Left kidney (tissue), 2 donors: ENCODE results near the gene PCBP4. TPM values are rescaled to one million over a fixed set of nuclear protein-coding genes. Genes with fewer than 3 reads are reported as not detected.

Source experiments
- DNase-seq: peaks from one replicate; pipeline ENCODE4 v3.0.0-alpha.2; 2013
- polyA plus RNA-seq: library from polyadenylated mRNA; unstranded; fragments of 120-200 nt; gene quantifications from one replicate; pipeline ENCODE4 v1.2.1, GENCODE V29; 2013; ENCODE audit not compliant: insufficient read length

The PCBP4 gene
- polyA plus RNA-seq, 1 donor = 60.2 TPM

DNA sequence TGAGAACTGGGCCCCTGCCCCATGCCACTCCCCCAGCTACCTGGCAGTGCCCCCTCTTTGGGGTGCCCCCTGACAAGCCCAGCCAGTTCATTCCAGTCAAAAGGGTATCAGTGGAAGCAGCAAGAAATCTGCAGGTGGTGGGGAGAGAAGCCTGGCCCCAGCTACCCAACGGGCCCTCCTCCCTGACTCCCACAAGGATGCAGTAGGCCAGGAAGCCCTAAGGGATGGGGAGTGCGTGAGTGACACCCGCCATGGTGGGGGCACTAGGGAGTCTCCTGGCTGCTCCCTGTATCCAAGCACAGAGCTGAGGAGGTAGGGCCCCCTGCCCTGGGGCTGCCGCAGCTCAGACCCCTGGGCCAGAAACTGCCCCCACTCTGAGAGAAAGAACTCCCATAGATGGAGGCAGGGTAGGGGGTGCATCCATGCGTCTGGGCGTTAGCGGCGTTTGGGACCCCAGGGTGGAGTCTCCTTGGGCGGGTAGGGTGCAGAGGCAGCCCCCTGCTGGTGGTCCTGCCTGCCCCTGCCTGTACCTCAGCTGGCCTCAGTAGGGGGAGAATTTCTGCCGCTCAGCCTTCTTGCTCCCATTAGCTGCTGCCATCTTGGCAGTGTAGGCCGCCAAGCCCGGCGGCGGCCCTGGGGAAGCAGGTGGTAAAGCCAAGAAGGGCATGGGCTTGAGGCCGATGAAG lies 9.6 kb downstream of the PCBP4 start:
- no peak for DNase-seq

DNA sequence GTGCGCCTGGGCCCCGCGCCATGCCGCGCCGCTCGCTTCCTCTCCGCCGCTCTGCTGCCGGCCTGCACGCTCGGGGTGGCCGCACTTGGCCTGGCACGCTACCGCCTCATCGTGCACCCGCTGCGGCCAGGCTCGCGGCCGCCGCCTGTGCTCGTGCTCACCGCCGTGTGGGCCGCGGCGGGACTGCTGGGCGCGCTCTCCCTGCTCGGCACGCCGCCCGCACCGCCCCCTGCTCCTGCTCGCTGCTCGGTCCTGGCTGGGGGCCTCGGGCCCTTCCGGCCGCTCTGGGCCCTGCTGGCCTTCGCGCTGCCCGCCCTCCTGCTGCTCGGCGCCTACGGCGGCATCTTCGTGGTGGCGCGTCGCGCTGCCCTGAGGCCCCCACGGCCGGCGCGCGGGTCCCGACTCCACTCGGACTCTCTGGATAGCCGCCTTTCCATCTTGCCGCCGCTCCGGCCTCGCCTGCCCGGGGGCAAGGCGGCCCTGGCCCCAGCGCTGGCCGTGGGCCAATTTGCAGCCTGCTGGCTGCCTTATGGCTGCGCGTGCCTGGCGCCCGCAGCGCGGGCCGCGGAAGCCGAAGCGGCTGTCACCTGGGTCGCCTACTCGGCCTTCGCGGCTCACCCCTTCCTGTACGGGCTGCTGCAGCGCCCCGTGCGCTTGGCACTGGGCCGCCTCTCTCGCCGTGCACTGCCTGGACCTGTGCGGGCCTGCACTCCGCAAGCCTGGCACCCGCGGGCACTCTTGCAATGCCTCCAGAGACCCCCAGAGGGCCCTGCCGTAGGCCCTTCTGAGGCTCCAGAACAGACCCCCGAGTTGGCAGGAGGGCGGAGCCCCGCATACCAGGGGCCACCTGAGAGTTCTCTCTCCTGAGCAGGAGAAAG lies 11.1 kb downstream of the PCBP4 start:
- no peak for DNase-seq

DNA sequence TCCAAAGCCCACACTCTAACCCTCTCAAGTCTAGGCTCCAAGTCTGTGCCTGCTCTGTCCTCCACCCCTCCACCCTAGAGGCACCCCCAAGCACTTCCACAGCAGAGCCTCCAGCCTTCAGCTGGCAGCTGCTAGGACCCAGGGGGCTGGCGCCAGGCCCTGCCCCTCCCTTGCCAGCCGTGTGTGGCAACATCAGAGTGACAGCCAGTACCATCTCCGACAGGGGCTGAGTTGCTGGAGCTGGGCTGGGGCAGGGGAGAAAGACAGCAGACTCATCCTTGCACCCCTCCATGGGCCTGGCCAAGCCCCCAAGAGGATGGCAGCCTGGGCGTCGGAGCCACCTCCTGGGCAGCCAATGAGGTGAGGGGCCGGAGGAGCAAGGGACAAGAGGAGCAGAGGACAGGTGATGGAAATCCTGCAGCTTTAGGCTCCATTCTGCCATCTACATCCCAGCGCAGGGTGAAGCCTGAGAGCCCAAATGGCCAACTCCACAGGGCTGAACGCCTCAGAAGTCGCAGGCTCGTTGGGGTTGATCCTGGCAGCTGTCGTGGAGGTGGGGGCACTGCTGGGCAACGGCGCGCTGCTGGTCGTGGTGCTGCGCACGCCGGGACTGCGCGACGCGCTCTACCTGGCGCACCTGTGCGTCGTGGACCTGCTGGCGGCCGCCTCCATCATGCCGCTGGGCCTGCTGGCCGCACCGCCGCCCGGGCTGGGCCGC lies 11.9 kb downstream of the PCBP4 start, which contains the start of gene GPR62:
TSS of gene GPR62 (plus strand) at position 207 of the 718 bp plus-strand sequence. CDS start at position 479, 272 bp downstream.
- DNase-seq = no peak

DNA sequence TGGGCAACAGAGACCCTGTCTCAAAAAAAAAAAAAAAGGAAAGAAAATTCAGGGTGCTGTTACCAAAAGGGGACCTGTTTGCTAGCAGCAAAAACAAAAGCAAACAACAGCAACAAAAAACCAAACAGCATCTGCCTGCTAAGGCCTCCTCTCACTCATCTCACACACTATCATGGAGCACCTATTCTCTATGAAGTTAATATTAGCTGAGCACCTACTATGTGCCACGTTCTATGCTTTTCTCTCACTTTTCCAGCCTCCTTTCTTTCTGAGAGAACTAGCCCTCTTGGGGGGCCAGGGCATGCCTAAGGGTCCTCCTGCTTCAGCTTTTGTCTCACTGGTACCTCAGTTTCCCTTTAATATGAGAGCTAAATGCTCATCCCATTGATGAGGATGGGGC lies 12.5 kb downstream of the PCBP4 start:
- DNase-seq = no peak

- DNase-seq = no peak
Measured at GRCh38 chr3:51954105-51954504, 13.1 kb downstream of the PCBP4 start.

- no peak for DNase-seq
Measured at GRCh38 chr3:51953445-51953844, 13.8 kb downstream of the PCBP4 start.

DNA sequence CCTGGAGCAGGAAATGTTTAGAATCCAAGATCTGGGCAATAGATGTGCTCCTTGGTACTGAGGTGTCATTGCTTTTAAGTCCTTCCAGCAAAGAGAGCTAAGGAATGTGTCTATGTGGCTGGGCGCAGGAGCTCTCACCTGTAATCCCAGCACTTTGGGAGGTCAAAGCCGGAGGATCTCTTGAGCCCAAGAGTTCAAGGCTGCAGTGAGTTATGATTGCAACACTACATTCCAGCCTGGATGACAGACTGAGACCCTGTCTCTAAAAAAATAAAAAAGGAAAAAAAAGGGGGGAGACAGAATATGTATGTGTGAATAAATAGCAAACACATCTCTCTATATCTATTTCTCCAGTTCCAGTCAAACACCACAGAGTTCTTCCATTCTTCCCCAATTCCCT lies 16.4 kb downstream of the PCBP4 start:
- DNase-seq = no peak

GRCh38 chr3:51949121-51949520 lies 18.1 kb downstream of the PCBP4 start:
- DNase-seq = no peak

DNA sequence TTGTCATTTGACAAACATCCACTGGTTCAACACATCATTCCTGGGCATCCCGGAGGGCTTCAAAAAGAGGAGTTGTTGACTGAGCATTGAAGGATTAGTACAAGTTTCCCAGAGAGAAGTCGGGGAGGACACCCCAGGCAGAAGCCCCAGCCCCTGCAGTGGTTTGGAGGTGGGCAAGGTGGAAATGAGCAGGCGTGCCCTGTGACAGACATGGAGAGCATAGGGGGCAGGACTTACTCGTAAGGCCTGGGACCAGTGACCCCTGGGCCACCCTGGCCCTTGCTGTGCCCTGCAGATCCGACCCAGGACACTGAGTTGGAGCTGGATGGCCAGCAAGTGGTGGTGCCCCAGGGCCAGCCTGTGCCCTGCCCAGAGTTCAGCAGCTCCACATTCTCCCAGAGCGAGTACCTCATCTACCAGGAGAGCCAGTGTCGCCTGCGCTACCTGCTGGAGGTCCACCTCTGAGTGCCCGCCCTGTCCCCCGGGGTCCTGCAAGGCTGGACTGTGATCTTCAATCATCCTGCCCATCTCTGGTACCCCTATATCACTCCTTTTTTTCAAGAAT lies 19.2 kb downstream of the PCBP4 start:
- no peak for DNase-seq

DNA sequence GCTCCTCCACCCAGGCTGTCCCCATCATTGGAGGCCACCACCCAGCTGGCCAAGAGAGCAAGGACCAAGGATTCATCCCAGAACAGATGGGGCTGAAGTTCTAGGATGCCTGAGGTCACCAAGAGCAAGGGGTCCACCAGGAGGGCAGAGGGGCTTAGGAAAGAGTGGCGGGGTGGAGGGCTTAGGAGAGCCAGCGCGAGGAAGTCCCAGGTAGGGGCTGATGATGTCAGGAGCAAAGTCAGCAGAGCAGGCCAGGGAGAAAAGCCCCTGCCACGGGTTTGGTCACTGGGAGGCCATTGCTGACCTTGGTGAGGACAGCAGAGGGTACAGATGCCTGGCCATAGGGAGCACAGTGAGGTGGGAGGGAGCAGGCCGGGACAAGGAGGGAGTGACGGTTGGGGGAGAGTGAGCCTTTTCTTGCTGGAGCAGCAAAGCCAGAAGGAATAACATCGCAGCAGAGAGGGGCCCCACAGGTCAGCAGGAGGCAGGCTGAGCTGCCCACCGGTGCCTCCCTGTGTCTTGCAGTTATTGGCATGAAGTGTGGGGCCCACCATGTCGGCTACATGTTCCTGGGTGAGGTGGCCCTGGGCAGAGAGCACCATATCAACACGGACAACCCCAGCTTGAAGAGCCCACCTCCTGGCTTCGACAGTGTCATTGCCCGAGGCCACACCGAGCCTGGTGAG lies 19.9 kb downstream of the PCBP4 start:
- no peak for DNase-seq

DNA sequence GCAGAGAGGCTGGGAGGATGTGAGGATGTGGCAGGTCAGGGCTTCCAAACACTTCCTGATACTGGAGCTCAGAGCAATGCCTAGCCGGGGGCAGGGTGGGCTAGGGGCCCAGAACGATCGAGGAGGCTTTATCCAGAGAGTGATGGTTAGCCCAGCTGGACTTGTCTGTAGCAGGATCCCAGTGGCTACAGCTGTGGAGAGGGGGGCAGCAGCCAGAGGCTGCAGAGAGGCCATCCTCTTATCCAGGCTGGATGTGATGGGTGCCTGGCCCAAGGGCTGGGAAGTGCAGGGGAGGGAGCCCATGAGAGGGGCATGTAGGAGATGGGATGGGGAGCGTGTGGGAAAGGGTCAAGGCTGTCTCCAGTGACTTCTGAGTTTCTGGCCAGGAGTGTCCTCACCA lies 20.5 kb downstream of the PCBP4 start:
- DNase-seq = no peak

DNA sequence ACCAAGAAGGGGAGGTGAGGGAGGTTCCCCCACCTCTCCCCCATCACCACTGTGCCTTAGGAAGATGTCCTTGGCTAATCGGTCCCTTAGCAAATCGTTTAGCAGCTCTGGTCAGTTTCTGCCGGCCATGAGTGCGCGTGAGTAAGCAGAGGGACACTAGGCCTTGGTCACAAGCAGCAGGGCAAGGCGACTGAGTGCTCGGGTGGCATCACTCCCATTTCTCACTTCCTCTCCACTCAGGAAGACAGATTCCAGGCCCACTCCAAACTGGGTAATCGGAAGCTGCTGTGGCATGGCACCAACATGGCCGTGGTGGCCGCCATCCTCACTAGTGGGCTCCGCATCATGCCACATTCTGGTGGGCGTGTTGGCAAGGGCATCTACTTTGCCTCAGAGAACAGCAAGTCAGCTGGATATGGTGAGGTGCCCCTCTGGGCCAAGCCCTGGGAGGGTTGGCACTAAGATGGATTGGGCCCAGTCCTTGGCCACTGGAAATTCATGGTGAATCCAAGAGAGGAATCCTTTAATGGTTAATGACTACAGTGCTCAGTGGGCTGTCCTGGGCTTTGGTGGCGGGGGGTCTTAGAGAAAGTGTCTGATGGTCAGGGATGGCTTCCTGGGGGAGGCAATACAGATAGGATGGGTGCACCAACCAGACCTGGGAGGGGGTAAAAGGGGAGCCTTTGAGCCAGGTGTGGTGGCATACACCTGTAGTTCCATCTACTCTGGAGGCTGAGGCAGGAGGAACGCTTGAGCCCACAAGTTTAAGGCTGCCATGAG lies 21.1 kb downstream of the PCBP4 start:
- no peak for DNase-seq

DNA sequence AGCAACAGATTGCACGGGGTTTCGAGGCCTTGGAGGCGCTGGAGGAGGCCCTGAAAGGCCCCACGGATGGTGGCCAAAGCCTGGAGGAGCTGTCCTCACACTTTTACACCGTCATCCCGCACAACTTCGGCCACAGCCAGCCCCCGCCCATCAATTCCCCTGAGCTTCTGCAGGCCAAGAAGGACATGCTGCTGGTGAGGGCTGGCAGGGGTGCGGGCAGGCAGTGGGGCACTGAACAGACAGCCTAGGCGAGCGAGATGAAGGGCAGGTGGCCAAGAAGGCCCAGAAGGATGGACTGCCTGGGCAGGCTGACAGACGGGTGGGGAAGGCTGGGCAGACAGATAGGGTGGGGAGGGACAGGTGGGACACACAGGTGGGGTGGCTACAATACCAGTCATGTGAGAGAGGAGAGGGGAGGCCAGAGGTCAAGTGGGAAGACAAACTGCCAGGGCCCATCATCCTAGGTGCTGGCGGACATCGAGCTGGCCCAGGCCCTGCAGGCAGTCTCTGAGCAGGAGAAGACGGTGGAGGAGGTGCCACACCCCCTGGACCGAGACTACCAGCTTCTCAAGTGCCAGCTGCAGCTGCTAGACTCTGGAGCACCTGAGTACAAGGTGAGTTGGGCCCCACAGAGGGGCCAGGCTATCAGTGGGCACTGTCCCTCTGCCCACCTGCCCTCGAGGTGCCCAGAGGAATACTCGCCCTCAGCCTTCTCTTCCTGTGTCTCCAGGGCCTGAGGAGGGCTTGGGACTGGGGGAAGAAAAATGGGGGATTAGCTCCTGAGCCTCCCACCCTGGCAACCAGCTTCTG lies 22.0 kb downstream of the PCBP4 start:
- no peak for DNase-seq

DNA sequence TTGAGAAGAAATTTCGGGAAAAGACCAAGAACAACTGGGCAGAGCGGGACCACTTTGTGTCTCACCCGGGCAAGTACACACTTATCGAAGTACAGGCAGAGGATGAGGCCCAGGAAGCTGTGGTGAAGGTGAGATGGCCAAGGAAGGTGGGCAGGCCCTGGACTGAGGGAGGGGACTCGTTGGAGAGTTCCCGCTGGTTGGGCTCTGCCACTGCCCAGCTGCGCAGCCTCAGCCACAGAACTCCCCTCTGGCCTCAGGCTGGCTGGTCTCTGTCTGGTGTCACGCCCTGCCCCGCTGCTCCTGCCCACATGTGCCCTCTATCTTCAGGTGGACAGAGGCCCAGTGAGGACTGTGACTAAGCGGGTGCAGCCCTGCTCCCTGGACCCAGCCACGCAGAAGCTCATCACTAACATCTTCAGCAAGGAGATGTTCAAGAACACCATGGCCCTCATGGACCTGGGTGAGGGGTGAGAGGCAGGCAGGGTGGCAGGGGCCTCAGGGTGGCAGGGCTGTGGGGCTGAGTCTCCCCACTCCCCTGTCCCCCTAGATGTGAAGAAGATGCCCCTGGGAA lies 22.7 kb downstream of the PCBP4 start:
- no peak for DNase-seq

- no peak for DNase-seq
Measured at GRCh38 chr3:51943451-51944391, 23.5 kb downstream of the PCBP4 start.

DNA sequence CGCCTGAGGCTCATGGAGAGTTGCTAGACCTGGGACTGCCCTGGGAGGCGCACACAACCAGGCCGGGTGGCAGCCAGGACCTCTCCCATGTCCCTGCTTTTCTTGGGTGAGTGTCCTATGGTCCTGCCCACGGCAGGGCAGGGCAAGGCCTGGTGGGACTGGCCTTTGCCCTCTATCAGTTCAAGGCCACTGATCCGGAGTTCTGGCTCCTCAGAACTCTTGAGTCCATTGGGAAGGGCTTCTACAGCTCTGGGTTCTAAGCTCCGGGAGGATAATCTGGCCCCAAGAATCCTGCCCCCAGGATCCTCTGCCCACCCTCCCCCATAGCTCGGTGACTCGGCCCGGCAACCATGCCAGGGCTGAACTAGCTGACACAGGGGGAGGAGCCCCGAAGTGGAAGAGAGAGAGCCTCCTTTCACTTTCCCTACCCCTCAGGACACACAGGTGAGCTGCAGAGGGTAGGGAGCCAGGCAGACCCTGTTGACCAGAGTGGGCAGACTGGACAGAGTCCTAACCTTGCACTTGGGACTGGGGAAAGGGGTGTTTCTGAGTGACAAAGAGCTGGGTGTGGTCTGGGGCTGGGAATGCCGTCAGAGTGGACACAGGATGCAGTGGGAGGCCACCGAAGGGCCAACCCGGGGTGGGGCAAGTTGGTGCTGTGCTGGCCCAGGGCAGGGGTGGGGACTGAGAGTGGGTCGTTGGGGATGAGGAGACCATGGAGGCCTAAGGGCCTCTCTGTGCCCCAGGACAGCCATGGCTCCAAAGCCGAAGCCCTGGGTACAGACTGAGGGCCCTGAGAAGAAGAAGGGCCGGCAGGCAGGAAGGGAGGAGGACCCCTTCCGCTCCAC lies 24.4 kb downstream of the PCBP4 start:
- no peak for DNase-seq

DNA sequence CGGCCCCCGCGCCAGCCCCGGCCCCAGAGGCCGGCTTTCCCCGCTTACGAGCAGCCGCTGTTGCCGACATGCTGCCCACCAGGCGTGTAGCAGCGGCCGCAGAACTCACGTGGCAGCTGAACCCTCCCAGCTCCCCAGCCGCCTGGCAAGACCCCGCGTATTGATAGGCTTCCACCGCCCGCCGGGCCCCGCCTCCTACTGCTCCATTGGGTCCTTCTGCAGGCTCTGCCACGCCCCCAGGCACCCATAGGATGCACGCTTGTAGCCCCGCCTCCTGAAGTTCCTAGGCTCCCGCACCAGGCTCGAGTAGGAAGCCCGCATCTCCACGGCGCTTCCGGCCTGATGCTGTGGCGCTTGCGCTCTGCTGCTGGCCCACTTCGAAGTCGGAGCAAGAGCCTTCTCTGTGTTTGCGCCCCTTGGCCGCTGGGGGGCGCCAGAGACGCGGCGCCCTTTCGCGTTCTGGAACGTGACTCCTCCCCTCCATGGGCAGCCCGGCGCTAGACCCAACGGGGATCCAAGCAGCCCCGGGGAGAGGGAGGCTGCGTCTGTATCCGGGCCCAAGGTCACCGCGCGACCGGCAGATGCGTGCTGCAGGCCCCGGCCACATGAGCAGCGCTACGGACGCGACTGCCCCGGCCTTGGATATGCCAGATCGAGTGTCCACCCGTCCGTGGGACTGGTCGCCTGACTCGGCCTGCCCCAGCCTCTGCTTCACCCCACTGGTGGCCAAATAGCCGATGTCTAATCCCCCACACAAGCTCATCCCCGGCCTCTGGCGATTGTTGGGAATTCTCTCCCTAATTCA lies 25.3 kb downstream of the PCBP4 start, which contains the start of the genes PARP3 and RRP9:
TSS of gene PARP3 (plus strand) at position 566 of the 805 bp plus-strand sequence. CDS start 993 bp downstream, outside the sequence.
TSS of gene RRP9 (minus strand) at position 107 of the 805 bp plus-strand sequence. CDS start at position 70, 37 bp downstream.
- DNase-seq = peak; percentile 99
